Measurements from ENCODE around the gene SNX24.

SNX24 gene

DNA sequence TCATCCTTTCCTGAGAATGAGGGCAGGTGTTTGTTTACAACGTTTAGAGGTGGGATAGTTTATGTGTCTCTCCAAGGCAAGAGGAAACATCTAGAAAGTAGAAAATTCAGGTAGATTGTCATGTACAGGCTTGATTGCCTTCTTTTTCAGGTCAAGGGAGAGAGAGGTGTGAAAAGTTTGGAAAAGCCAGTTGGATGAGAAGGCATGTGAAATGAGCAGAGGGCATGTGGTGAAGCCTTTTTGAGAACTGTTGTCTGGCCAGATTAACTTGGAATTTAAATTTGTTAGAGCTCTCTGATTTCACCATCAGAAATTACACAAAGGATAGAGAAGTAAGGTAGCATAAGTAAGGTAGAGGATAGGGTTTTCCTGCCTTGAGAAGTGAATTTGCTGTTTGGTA lies 74.6 kb downstream of the SNX24 start:
- DNase-seq (ENCODE audit: low read depth in 3 of 3) = no peak

DNA sequence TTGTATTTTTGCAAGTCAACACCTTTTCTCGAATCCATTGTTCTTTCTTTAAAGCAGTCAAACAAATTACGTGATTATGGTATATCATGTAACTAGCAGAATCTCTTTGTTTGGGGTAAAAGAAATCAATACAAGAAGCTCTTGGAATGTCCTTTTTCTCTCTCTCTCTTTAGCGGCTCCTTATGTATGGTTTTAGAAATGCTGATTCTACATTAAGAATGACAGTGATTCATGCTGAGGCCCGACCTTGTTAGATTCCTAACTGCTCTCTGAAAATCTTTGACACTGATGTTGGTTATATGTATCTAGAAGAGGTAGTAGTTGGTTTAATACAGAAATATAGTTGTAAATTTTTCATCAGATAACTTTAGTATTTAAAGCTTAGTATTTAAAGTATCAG lies 76.4 kb downstream of the SNX24 start:
- DNase-seq (ENCODE audit: low read depth in 3 of 3) = no peak

DNA sequence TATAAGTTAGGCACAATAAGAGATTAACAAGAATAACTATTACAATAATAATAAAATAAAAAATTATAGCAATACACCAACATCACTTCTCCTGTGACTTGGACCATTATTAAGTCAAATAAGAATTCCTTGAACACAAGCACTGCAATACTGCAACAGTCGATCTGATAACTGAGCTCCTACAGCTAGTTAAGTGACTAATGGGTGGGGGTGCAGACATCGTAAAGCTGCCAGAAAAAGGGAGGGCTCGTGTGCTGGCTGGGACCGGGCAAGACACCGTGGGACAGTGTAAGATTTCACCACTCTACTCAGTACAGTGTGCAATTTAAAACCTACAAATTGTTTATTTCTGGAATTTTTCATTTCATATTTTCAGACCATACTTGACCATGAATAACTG lies 78.8 kb downstream of the SNX24 start:
- no peak for DNase-seq (ENCODE audit: low read depth in 3 of 3)

DNA sequence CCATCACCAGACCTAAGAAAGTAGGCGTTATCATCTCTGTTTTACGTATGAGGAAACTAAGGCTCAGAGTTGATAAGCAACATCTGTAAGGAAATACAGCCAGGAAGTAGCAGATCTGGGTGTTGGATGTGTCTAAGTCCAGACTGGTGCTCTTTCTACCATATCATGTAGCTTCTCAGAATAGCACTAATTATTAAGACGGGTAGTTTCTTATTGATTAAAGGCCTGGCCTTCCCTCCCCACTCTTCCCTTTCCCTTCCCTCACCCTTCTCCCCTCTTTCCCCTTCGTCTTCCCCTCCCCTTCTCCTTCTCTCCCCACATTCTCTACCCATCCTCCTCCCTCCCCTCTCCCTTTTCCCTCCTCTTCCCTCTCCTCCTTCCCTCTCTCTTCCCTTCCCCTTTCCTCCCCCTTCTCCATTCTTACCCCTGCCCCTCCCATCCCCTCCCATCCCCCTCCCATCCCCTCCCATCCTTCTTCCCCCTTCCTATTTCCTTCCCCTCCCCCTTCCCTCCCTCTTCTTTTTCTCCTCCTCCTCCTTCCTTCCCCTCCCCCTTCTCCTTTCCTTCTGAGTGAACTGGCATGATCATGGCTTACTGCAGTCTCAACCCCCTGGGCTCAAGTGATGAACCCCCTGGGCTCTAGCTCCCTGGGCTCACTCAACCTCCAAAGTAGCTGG lies 79.4 kb downstream of the SNX24 start:
- DNase-seq (ENCODE audit: low read depth in 3 of 3) = no peak

DNA sequence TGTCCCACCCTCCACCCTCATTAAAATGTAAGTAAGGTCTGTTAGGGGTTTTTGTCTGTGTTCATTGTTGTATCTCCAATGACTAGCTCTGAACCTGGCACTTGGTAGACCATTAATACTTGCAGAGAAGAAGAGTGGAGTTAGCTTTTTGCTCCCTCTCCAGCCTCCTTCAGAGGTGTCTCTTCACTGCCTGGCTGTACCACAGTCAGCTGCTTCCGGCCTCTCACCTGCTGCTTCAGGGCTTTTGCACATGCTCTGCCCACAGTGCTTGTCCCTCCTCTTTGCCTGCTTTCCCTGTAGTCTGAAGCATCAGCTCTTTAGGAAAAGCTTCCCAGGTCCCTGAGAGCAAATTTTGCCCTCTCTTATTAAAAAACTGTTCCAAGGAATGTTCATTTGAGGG lies 83.6 kb downstream of the SNX24 start:
- DNase-seq (ENCODE audit: low read depth in 3 of 3) = no peak

DNA sequence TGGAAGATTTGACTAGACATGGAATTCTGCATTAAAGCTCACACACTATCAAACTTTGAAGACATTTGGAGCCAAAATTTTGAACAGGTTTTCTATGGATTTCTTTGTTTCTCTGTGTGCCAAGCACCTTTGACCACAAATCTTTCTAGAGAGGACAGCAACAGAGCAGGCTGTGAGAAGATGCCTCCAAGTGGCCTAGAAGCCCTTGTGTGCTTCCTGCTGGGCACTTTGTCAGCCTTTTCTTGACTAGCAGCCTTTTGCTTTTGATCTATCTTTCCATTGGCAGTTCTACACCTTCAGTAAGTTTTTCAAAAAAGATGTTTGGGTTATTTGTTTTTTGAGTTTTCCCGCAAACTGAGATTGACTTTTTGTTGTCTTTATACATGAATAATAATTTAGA lies 84.6 kb downstream of the SNX24 start:
- DNase-seq (ENCODE audit: low read depth in 3 of 3) = no peak

DNA sequence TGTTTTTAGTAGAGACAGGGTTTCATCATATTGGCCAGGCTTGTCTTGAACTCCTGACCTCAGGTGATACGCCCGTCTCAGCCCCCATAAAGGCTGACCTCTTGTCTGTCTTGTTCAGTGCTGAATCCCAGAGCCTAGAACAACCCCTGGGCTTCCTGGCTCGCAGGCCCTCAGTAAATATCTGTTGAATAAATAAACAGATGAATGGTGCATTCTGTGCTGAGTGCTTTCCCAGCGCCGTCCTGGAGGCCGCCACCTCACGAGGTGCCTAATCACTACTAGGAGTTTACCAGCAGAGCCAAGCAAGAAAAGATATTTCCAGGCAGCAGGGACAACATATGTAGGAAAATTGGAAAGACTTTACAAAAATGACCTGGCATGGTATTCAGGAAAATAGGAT lies 88.5 kb downstream of the SNX24 start:
- no peak for DNase-seq (ENCODE audit: low read depth in 3 of 3)

DNA sequence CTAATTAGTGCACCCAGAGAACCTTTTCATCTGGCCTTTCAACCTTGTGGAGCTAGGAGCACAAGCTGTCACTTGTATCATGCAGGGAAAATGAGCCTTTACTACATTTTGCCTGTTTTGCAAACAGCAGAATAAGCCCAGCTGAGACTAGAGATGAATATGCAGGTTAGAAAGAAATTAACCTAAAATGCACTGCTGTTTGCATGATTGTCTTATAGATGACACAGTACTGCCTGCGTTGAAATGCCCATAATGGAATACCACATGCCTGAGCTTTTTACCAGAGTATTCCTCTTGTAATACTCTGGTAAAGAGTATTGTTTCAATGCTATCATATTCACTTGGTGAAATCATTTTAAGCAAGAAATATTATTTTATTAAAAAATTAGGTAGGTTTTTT lies 90.7 kb downstream of the SNX24 start:
- no peak for DNase-seq (ENCODE audit: low read depth in 3 of 3)

DNA sequence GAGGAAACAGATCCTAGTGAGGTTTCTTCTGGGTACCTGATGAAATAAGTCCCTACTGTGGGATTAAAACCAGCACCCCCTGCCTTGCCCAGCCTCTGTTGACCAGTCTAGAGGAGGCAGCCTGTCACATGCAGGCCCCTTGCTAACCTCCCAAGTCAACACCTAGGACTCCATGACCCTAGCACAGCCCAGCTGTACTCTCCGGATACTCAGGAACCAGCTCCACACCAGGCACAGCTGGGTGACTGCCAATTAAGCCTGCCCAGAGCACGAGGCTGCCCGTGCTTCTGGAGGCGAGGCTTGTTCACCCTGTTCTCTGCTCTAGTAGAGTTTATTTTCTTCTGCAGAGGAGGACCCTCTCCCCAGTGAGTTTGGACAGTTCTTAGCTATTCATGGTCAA lies 92.5 kb downstream of the SNX24 start:
- no peak for DNase-seq (ENCODE audit: low read depth in 3 of 3)

DNA sequence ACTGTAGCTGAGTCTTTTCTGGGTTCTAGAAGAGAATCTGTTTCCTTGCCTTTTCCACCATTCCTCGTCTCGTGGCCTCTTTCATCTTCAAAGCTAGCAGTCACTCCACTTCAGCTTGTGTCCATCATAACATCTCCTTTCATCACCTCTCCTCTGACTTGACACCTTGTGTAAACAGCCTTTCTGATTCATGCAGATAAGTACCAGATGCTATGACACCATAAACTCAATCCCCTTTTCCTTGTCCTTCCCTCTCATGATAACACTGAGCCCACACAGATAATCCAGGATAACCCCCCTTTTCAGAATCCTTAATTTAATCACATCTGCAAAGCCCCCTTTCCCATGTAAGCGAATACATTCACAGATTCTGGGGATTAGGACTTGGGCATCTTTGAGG lies 95.5 kb downstream of the SNX24 start:
- DNase-seq (ENCODE audit: low read depth in 3 of 3) = no peak

DNA sequence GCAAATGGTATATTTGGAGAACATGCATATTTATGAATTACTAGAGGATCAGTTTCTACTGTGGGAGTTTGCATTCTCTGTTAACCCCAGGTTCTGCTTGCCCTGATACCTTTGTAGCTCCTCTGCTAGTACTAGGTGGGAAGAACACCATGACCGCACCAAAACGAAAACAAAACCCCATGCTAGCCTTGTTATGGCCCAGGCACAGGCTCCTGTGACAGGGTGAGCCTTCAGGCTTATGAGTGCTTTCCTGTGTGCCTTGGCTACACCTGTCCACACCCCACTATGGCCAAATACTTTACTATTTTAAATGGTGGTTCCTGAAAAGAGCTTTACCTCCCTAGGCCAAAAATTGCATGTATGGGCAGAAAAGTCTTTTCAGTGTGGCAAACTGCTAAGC lies 96.3 kb downstream of the SNX24 start:
- DNase-seq (ENCODE audit: low read depth in 3 of 3) = no peak

DNA sequence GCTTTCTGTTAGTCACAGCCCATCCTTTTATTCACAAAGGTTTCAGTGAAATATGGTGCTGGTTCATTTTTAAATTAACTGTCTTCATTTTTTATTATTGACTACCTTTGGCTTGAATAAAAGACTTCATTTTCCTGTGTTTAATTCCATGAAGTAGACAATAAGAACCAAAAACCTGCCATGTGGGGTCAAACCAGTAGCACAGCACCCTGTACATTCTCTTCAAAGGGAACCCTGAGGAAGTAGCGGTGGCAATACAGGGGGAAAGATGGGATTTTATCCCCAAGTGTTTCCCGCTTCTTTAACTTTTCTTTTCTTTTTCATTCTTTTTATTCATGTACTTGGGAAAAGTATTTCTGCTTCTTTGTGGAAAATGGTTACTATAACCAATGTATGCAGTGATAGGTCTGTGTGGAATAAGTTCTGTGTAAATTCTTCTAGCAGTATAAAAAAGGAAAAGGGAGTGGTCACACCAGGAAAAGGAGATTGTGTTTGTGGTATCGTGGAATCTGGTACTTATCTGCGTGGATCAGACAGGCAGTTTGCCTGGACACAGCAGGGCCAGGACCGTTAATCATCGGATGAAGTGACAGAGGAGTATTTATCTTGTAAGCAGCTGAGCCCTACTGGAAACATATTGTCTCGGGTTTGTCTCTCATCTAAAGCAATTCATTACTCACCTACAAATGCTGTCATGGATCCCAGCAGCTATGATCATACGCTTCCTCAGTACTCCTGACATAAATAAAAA lies 96.9 kb downstream of the SNX24 start:
- DNase-seq (ENCODE audit: low read depth in 3 of 3) = no peak

DNA sequence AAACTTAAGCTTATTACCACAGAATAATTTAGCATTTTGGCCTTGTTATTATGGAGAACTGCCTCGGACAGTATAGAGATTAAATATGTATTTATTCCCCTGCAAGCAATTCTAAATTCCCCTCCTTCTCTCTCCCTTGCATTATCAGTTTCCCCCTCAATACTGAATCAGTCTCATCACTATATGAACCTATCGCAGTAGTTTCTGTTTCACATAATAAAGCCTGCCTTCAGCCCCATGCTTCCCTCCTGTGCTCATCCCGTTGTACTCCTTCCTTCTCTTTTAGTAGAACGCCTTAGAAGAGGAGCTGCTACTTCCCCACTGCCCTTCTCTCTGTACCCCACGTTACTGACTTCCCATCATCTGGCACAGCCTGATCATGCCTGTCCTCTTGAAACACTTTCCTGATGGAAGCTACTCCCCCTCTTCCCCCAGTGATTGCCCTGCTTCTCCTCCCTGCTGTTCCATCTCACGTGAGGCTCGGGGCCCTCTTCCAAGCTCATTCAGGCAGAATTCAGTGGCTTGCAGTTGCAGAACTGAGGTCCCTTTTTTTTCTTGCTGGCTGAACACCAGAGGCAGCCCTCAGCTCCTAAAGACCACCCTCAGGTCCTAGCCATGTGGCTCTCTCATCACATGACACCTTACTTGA lies 97.8 kb downstream of the SNX24 start:
- DNase-seq (ENCODE audit: low read depth in 3 of 3) = no peak

DNA sequence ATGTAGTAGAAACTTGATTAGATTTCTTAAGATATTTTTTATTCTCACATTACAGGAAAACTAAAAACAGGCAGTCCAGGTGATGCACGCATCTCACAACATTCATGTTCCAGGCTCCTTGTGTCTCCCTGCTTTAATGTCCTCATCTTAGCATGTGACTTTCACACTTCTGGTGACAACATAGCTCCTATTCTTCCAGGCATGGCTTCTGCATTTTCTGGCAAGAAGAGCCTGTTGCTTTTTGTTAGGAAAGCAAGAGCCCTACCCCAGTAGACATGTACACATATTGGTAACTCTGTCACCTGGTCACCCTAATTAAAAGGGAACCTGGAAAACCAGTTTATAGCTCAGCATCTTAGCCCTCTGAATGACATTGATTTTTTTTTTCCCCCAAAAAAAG lies 98.6 kb downstream of the SNX24 start:
- no peak for DNase-seq (ENCODE audit: low read depth in 3 of 3)

DNA sequence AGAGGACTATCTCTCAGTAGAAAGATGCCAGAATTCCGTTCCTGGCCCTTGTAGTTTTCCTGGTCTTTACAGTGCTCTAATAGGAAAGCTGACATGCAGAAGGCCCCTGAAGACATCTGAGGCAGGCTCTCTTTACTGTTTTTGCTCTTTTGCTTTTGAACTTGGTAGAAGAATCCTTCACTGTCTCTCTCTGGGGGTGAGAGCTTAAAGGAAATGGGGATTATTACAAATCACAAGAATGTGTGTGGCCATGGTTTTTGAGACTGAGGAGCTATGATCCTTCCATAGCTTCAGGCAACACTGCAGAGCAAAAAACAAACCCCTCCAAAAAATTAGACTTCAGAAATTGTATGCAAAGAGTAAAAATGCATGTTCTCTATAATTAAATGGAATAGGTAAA lies 102.0 kb downstream of the SNX24 start:
- no peak for DNase-seq (ENCODE audit: low read depth in 3 of 3)

DNA sequence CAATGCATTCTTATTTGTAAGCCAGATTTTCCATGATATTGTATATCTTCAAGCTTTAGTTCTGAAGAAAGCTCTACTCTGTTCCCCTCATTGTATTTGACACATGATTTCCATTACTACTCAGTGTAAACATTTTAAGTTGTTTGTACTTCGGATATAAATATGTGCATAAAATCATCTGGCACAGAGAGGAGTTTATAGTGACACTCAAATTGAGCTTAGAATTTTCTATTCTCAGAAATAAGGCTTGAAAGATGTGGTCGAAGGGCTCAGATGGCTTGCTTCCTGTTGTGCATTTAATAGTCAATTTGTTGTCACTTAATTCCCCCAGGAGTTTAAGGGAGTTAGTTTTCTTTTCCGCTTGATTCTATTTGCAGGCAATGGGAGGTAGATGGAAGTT lies 102.4 kb downstream of the SNX24 start:
- DNase-seq (ENCODE audit: low read depth in 3 of 3) = no peak

DNA sequence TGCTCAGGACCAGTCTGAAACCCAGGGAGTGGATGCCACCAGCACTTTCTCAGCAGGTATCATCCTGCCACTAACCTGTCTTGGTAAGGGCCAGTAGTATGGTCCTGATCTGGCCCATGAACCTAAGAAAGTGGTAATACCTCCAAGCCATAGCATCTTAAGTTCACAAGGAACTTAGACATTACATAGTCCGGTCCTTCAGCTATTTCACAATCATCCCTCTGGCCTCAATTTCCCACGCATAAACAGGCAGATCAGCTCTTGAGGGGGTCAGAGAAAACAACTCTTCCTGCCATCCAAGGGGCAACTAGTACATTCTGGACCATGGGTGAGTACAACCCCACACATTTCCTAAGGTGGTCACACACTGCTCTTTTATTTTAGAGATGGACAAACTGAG lies 102.9 kb downstream of the SNX24 start:
- DNase-seq (ENCODE audit: low read depth in 3 of 3) = no peak

DNA sequence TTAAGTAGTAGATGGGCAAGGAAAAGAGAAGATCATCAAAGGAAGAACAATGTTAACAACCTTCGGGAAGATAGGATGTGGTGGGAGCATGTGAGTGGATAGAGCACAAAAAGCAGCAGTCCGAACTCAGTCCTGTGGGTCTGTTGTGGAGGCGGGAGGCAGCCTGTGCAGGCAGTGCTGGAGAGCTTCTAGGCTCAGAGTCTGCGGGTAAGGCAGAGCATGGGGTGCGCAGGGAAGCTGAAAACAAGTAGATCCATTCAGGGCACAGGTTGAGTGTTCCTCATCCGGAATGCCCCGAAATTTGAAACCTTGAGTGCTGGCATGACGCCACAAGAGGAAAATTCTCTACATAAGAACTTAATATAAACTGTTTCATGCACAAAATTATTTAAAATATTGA lies 106.2 kb downstream of the SNX24 start:
- no peak for DNase-seq (ENCODE audit: low read depth in 3 of 3)

DNA sequence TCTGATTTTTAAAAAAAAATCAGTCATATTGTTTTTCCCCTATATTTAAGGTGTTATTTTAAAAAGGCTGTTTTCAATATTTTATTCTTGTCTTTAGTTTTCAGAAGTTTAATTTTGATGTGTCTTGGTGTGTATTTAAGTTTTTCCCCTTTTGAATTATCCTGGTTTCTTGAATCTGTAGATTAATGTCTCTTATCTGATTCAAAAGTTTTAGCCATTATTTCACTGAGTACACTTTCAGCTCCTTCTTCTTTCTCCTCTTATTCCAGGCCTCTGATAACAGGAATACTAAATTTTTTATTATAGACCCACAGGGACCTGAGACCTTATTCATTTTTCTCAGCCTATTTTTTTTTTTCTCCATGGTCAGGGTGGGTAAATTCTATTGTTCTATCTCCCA lies 109.3 kb downstream of the SNX24 start:
- DNase-seq (ENCODE audit: low read depth in 3 of 3) = no peak

DNA sequence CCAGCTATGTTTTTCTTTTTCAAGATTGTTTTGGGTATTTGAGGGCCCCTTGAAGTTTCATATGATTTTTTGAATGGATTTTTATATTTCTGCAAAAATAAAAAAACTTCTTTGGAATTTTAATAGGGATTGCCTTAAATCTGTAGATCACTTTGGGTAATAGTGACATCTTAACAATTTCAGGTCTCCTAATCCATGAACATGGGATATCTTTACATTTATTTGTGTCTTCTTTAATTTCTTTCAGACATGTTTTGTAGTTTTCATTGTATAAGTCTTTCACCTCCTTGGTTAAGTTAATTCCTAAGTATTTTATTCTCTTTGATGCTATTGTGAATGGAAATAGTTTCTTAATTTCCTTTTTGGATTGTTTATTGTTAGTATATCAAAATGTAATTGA lies 112.0 kb downstream of the SNX24 start:
- DNase-seq (ENCODE audit: low read depth in 3 of 3) = no peak

DNA sequence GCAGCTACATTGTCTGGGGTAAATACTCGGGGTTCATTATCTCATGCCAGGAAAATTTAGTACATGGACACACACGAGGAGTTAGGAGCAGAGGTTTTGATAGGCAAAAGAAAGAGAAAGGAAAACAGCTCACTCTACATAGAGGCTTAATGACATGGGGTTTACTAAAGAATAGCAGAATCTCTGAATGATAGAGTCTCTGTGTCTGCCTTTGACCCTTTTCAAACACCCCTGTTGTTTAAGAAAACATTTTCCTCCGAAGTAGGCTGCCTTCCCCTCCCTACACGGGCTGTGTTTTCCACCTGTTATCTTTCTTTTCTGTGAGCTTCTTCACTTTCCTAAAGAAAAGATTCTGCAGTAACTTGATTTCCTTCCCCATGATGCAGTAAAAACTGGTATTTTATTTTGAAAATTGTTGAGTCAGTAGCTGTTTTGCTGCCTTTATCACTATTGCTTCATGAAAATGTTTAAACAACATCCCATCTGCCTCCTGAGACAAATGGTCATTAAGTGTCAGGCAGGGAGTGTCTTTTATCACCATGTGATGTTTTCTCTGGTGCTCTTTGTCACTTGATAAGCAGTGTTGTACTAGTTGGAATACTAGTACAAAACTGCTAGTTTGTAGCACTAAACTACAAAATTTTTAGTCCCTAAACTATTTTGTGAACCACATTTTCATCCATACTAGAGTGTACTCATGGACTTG lies 114.5 kb downstream of the SNX24 start:
- DNase-seq (ENCODE audit: low read depth in 3 of 3) = no peak

DNA sequence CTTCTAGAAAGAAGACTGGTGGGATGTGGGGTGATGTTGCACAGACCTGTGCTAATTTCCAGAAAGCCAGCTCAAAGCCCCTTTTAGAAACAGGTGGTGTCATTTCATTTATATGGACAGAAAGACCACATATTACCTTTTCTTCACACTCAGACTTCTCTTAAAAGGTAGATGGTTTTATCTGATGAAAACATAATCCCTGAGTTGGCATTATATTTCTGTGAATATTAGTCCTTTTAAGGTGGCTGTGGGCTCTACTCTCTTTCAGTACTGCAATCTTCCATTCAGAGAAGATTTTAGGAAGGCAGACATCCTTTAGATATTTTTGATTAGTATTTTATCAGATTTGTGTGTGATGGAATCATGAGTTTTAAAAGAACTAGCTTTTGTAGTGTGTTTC lies 117.9 kb downstream of the SNX24 start:
- DNase-seq (ENCODE audit: low read depth in 3 of 3) = no peak

DNA sequence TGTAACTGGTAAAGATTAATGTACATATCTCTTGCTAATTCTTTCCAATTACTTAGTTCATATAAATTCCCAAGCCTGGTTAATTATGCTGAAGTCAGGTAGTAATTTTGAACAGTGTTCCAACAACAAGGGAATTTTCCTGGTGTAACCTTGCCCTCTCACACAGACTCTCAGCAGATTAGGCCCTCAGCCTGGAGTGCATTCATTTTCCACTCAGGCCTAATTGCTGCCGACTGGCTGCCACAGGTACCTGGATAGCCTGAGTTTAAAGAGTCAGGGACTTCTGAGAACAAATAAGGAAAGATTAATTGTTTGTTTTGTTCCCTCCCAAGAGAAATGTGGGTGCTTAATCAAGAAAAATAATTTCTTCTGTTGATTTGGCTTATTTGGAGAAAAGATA lies 119.7 kb downstream of the SNX24 start:
- DNase-seq (ENCODE audit: low read depth in 3 of 3) = no peak
